Testis (tissue), 2 donors: ENCODE data around the gene THAP3.

Experiments
- POLR2A ChIP-seq: fragments of 450-650 bp; IDR thresholded peaks from one replicate; pipeline ENCODE4 v1.6.1; 2017; ENCODE audit warnings: antibody characterized with exemption, mild to moderate bottlenecking, moderate library complexity
- TF ChIP-seq, protein P1 (sequence below), 3 experiments: fragments of 450-650 bp in 2 of 3; fragments of 200-600 bp in 1 of 3; sonication (generic) in 1 of 3; IDR thresholded peaks; one replicate each; pipeline ENCODE4 v1.5.1; 2016 to 2019; ENCODE audit warnings: antibody characterized with exemption in 3 of 3, mild to moderate bottlenecking in 2 of 3, moderate library complexity in 1 of 3

DNA sequence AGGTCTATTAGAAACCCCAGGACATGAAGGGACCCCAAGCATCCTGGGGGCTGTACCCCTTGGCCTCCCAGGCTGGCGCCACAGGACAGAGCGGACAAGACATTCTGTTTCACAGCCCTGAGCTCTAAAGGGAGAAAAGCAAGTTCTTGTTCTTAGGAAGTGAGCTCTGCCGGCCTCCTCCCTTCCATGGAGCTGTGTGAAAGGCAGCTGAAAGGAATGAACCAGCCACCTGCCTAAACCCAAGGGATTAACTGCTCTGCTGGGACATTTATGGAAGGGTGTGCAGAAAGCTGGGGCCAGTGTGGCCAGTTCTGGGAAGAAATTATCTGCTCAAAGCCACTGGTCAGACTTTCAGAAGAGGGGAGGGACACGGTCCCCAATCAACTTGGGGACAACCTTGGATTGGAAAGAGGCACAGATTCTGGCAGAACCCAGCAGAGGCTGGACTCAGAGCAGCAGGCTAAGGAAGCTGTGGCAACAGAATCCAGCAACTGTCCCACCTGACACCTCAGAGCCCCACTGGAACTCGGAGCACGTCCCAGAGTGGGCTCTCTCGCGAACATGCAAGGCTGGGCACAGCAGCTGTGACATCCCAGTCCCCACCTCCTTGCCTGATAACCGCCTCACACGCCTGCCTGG is 24.1 kb upstream of the THAP3 start:
- TF ChIP-seq, protein P1, sequence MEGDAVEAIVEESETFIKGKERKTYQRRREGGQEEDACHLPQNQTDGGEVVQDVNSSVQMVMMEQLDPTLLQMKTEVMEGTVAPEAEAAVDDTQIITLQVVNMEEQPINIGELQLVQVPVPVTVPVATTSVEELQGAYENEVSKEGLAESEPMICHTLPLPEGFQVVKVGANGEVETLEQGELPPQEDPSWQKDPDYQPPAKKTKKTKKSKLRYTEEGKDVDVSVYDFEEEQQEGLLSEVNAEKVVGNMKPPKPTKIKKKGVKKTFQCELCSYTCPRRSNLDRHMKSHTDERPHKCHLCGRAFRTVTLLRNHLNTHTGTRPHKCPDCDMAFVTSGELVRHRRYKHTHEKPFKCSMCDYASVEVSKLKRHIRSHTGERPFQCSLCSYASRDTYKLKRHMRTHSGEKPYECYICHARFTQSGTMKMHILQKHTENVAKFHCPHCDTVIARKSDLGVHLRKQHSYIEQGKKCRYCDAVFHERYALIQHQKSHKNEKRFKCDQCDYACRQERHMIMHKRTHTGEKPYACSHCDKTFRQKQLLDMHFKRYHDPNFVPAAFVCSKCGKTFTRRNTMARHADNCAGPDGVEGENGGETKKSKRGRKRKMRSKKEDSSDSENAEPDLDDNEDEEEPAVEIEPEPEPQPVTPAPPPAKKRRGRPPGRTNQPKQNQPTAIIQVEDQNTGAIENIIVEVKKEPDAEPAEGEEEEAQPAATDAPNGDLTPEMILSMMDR (IDR thresholded peaks at IDR 0.05) = no peak
- no peak for TF ChIP-seq POLR2A
